HG02970 (cell line): ENCODE results near the gene PCGF3.
"Not testable (repeated sequence)": the region's sequence is repeated elsewhere in the genome, so short reads cannot be mapped to it uniquely, and the experiment has no call there.

ENCODE experiments used
- ATAC-seq: cut with Tn5 transposase; IDR thresholded peaks from one replicate; pipeline ENCODE4 v1.9.1; 2021; ENCODE audit warnings: mild to moderate bottlenecking, moderate library complexity, moderate number of reproducible peaks; ENCODE audit not compliant: unreplicated experiment, low FRiP score

PCGF3 gene

DNA sequence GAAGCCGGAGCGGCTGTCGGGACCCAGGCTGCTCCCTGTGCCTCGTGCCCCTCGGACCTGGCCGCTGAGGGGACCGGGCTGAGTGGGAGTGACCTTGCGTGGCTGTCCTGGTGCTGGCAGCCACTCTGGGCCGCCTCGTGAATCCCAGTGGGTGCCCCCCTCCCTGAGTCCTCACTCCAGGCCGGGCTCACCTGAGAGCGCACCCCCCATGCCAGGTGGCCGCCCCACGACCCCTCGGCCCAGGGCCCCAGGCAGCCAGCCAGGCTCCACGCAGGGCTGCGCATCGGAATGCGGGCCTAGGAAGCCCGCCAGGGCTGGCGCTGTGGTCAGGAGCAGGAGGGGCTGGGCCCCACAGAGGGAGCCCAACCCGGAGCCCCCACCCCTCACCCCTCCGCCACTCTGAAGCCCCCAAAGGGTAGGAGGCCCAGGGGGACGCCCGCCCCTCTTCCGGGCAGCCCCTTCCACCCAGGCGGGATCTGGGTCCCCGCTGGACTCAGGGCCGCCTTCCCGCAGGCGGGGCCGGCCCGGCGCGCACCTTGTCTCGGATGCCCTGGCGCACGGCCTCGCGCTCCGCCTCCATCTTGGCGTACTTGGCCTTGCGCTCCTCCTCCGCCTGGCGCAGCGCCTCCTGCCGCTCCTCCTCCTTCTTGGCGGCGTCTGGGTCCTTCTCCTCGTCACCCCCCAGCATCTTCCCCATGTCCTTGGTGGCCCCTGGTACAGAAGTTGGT, 86.4 kb downstream of the PCGF3 start:
- no peak for ATAC-seq

DNA sequence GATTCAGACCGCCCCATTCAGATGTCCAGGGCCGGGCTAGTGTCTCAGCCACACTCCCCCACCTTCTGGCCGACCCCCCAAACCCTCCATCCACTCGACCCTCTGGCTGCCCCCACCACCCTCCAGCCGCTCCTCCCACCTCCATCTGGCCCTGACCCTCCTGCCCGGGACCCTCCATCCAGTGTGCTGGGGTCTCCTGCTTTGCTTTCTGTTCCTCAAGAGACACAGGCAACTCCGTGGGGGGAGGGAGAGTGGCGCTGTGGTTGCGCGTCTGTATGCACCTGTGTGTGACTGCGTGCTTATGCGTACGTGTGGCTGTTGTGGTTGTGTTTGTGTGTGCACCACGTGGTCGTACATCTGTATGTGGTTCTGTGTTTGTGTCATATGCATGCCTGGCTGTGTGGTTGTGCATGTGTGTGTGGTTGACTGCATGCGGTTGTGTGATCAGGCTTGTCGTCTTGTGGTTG, 87.0 kb downstream of the PCGF3 start:
- ATAC-seq, result no peak

DNA sequence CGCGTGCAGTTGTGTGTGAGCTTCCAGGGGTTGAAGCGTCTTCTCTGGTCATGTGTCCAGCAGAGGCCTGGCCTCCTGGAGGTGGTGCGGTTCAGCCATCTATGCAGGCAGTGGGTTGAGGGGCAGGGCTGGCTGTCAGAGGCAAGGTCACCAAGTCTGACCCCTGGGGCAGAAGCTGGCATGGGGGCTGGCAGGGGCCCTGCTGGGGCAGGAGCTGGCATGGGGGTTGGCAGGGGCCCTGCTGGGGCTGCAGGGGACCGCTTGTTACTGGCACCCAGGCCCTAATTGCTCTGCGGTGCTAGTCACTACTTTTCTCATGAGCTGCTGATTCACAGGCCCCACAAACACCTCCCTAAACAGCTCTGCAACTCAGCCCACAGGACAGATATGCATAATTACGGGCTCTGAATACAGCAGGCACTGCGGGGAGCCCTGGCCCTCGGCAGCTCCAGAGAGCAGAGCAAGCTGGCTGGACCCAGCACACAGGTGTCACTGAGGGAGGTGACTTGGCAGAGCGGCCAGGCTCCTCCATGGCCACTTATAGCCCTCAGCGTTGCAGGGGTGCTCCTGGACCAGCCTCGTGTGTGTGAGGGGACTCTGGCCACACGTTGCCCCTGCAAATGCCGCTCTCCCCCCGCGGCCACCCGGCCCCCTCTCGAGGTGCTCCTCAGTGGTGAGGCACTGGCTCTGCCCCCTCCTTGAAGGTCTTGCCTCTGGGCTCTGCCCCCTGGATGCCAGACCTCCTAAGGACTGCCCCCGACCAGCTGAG, 87.6 kb downstream of the PCGF3 start:
- ATAC-seq, result no peak

DNA sequence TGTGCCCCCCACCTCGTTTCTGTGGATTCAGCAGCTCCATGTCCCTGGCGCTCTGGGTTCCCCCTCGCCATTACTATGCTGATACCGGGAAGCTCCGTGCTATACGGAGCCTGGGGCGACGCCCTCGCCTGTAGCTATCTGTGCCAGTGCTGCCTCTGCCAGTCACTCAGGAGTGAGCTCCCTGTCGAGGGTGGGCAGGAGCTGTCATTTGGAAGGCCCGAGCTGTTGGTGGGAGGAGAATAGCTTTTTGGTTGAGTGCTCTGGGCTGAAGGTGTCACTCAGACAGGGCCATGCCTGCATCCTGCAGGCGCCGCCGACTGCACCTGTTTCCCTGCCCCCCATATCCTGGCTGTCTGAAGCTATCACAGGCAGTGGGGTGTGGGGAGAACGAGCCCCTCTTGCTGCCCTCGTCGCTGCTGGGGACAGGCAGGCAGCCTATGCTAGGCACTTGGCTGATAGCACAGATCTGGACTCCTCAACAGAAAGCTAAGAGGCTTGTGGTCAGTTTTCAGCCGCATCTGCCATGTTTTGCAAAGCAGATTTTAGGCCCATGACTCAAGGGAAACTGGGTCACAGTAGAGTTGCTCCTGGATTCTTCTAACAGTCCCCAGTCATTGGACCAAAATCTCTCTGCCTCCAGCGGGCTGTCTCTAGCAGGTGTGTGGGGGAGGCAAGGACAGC, 88.4 kb downstream of the PCGF3 start:
- ATAC-seq, result no peak

DNA sequence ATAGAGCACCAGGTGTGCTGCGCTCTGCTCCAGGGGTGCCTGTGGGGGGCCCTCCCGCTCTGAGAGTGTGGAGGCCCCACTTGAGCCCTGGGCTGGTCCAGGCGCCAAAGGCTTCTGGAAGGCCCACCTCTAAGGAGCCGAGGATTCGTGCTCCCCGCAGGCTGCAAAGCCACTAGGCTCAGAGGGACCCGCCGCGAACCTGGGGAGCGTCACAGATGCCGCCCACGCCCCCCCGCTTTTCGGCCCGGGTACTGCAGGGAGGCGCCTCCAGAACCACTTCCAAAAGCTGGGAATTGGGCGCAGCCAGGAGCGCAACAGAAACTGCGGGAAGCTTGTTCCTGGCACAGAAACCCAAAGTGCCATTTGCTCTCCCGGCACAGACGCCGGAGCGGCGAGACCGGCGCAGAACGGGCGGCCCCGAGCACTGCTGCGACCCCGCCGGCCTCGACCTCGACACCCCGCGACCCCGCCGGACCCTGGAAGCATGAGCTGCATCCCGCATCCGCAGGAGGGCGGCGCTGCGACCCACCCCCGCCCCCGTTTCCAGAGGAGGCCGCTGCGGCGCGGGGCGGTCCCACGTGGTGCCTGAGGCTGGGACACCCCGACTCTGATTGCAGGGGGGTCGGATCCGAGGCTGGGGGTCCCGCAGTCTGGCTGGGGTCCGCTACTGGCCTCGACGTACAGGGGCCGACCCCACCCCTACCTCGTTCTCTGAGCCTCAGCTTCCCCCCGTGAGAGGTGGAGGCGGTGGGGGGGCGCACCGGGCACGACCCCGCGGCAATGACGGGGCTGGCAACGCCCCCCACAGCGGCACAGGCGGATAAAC, 89.5 kb downstream of the PCGF3 start:
- no peak for ATAC-seq

DNA sequence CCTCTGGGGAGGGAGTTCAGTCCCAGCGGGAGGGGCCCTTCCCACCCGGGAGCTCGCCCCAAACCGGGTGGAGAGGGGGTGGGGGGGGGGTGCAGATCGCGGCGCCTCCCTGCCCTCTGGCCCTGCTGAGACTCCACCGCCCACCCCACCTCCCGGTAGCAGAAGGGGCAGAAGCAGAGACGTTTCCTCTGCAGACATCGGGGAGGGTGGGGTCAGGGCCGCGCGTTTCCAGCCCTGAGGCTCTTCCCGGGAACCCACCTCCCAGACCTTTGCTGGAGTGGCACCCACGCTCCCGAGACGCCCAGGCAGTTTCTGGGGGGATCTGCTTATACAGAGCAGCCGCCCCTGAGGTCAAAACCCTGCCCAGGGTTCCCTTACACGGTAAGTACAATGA, 90.1 kb downstream of the PCGF3 start:
- no peak for ATAC-seq

DNA sequence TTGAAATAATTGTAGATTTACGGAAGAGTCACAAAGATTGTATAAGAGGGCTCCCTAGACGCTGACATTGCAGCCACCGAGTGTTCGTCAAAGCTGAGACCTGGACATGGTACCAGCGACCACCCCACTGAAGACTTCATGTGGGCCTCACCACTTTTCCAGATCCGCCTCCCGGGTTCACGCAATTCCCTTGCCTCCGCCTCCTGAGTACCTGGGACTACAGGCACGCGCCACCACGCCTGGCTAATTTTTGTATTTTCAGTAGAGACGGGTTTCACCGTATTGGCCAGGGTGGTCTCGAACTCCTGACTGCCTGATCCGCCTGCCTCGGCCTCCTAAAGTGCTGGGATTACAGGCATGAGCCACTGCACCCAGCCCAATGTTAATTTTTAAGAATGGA, 90.6 kb downstream of the PCGF3 start:
- no peak for ATAC-seq

DNA sequence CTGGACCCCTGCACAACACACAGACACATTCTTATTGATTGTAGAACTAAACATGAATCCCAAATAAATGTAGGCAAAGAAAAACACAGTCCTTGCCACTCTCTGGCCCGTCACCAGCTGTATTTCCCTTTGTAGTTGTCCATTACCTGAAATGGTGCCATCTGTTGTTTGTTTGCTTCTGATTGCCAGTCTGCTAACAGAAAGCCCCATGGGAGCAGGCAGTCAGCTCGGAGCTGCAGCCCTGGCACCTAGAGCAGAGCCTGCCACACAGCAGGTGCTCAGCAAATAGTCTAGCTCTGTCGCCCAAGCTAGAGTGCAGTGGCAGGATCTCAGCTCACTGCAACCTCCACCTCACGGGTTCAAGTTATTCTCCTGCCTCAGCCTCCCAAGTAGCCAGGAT, 91.4 kb downstream of the PCGF3 start:
- no peak for ATAC-seq

DNA sequence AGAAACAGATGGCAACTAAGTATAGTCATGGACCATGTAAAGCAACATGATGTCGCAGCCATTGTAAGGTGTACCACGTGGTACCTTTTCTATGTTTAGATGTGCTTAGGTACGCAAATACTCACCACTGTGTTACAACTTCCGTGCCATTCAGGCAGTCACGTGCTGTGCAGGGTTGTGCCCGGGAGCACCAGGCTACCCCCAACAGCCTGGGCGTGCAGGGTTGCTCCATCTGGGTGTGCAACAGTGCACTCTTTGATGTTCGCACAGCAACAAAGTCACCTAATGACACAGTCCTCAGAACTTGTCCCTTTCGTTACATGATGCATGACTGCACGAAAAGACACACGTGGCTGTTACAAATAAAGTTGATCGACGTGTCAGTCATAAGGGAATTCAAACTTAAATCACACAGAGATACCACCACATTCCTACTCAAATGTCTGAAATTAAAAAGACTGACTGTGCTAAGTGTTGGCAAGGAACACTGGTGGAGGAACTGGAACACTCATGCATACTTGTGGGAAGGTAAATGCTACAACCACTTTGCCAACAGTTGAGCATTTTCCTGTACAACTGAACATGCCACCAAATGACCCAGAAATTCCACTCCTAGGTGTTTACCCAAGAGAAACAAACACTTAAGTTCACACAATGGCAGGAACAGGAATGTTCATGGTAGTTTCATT, 95.9 kb downstream of the PCGF3 start:
- no peak for ATAC-seq

DNA sequence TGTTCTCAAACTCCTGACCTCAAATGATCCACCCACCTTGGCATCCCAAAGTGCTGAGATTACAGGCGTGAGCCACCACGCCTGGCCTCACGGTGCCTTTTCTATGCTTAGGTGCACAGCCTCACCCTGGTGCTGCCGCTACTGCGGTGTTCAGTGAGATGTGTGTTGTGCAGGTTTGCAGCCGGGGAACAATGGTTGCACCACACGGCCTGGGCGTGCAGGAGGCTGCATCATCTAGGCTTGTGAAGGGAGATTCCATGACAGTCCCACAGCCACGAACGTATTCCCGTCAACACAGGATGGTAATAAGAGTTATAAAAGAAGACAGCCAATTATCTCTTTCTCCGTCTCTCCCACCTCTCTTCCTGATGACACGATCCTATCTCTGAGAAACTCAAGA, 98.3 kb downstream of the PCGF3 start:
- ATAC-seq, result no peak

DNA sequence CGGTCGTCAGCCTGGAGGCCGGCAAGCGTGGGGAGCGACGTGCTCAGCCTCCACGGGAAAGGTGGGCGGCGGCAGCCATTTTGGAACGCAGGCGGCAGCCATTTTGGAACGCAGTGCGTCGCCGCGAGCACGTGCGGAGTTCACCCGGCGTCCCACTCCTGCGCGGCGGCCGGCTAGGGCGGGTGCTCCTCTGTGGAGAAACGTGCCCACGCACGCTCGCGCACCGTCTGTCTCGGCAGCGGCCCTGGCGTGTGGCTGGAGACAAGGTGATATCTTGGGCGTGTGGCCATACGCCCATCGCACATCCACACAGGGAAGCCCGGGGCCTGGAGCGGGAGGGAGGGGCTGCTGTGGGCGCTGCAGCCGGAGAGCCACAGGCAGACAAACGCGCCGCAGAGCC, 99.2 kb downstream of the PCGF3 start:
- no peak for ATAC-seq

DNA sequence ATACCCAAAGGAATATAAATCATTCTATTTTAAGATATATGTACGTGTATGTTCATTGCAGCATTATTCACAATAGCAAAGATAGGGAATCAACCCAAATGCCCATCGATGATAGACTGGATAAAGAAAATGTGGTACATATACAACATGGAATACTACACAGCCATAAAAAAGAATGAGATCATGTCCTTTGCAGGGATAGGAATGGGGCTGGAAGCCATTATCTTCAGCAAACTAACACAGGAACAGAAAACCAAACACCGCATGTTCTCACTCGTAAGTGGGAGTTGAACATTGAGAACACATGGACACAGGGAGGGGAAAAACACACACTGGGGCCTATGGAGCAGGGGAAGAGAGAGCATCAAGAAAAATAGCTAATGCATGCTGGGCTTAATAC, 101.3 kb downstream of the PCGF3 start:
- ATAC-seq, result not testable (repeated sequence)

DNA sequence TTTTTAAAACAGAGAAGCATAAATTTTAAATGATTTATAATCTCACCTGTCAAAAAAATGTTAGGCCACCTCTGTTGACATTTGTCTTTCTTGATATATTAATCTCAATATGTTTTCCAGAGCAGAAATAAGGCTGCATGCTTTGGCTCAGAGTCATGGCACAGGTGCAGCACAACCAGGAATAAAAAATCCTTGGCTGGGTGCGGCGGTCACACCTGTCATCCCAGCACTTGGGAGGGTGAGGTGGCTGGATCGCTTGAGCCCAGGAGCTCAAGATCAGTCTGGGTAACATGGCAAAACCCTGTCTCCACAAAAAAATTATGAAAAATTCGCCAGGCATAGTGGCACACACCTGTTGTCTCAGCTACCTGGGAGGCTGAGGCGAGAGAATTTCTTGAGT, 102.2 kb downstream of the PCGF3 start:
- no peak for ATAC-seq

DNA sequence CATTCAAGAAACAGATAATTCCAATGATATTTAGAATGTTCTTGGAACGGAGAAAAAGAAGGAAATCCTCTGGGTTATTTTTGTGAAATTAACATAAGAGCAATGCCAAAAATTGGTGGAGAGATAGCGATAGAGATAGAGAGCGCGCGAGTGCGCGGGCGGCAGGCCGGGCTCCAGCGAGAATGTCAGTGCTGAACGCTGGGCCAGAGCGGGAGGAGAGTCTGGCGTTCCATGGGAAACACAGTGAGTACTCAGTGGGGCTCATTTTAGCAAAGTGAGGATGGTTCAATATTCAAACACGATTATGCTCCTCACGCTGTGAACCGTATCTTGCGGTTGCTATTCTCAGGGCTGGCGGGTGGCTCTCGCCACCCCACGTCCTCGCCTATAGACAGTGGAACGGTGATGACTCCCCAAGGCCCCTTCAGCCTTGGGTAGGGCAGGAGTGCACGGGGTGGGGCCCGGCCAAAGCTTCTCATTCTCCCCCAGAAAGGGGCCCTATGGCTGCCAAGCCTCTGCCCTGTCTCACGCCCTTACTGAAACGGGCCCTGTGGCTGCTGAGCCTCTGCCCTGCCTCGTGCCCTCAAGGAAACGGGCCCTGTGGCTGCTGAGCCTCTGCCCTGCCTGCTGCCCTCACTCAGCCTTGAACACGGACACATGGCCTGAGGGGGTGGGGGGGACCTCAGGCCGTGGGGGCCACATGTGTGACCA, 103.4 kb downstream of the PCGF3 start:
- ATAC-seq, result no peak

DNA sequence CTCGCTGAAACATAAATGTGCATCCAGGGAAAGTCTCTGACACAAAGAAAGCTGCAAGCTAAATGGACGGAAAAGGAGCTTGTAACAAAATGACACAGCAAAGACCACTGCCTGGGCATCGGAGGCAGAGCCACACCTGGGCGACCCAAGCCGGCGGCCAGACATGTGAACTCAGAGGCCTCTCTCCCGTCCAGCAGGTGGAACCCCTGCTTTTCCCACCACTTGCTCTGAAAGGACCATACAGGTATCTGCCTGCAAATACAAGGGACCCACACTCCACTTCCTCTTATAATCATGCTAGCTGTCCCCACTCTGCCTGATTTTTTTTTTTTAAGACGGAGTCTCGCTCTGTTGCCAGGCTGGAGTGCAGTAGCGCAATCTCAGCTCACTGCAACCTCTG, 108.3 kb downstream of the PCGF3 start:
- ATAC-seq, result no peak

DNA sequence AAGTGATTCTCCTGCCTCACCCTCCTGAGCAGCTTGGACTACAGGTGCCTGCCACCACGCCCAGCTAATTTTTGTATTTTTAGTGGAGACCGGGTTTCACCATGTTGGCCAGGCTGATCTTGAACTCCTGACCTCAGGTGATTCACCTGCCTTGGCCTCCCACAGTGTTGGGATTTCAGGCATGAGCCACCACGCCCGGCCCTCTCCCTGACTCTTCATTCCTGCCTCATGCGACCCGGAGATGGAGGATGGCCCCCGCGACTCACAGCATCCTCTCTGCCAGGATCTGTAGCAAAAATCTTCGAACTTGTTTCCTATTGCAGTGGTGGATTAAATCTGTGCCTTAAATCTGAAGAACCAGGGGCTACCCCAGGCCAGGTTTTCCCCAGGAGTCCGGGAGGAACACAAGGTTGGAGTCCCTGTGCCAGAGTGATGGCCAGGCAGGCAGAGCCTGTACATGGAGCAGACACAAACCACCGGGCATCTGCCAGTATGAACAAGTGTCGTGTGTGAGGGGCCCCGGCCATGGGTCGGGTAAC, 108.7 kb downstream of the PCGF3 start:
- ATAC-seq, result no peak

DNA sequence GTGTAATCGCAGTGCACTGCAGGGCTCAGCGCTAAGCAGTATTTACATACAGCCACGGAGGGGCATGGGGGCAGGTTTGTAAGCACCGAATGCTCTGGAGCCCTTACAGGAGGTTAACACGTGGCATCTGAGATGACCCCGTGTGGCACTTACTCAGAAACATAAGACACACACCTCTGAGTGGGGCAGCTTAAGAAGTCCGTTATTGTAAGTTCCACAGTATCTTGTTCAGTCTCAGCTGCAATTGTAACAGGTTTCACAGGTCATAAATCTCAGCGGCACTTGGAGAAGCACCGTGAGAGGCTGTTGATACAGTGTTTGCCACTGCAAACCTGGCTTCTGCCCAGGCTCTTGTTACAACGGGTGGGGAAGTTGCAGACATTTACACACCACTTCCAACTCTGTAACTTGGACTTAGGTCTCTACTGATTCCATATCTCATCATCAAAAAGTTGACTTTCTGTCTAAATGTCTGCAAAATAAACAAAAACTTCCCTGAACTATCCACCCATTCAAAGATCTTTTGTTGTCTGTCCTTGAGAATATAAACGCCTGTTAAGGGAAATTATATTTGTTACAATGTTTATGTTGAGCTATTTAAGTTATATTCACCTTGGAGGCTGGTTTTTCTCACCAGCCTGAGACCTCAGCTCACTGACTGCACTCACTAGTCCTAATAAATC, 110.0 kb downstream of the PCGF3 start:
- no peak for ATAC-seq

DNA sequence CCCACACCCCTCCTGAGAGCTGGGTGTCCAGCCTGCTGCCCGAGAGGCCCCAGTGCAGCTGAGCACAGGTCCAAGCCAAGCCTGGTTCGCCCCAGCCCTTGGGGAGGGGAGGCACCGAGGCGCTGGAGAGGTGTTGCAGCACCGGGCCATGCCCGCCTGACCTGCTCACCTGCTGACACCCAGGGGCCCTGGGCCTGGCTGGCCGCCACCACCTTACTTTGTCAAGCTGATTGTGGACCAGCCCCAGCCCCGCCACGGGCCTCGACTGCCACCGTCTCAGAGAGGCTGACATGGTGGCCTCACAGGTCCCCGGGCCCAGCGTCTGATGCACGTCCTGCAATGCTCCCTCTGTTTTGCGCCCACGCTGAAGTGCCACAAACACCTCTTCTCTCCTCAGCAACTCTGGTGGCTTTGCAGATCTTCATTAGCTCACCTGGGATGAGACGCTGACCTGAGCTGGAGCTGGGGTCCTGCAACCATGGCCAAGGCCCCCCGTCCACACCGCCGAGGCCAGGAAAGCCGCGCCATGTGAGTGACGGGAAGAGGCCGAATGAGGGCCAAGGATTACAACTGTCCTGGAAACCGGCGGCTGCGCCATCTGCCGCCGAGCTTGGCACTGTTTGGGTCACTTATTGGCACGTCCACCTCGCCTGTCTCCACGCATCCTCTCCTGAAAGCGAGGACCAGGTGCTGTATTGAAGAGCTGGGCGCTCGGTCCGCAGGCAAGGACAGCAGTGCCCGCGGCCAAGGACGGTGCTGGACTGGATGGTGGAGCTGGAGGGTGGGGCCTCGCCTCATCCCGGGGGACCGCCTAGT, 112.7 kb downstream of the PCGF3 start:
- ATAC-seq, result no peak
